Caco-2 (cell line): ENCODE data around the gene SRGAP3. TPM values are rescaled to one million over a fixed set of nuclear protein-coding genes. Genes with fewer than 3 reads are reported as not detected.

Experiments used
- BruUV-seq: library from RNA; stranded (reverse); fragments of 400-500 nt; replicated peaks from 2 replicates; lab custom pipeline; 2021; lab: Mats Ljungman, UMichigan
- CTCF ChIA-PET: fragments of 300-600 bp; sonication (Branson Sonifier 250); formaldehyde crosslinking; loops from one replicate; lab custom pipeline; 2022; ENCODE audit warnings: antibody characterized with exemption; lab: Charles Lee
- POLR2A ChIA-PET: fragments of 300-600 bp; sonication (Branson Sonifier 250); formaldehyde crosslinking; loops from one replicate; lab custom pipeline; 2022; ENCODE audit warnings: antibody characterized with exemption; lab: Charles Lee
- DNase-seq, 2 experiments: peaks; one replicate each; pipeline versions ENCODE4 v3.0.0 to v3.0.0-alpha.2; 2020 to 2022
- H3K27me3 ChIP-seq: replicated peaks from 2 replicates; pipeline ENCODE4 v1.6.0; 2011; ENCODE audit warnings: low read length; ENCODE audit not compliant: control insufficient read depth, insufficient read depth
- H3K36me3 ChIP-seq: 2 replicates; pipeline ENCODE4 v1.5.1; 2011; ENCODE audit warnings: low read length; ENCODE audit not compliant: control insufficient read depth, insufficient read depth
- H3K4me1 ChIP-seq: fragments of 250-450 bp; sonication (Bioruptor Pico); 2 replicates; pipeline ENCODE4 v1.5.1; 2020; ENCODE audit warnings: mild to moderate bottlenecking
- H3K4me3 ChIP-seq: 2 replicates; pipeline ENCODE4 v1.5.1; 2011; ENCODE audit warnings: low read depth, mild to moderate bottlenecking, control low read depth, low read length
- H3K9me3 ChIP-seq: fragments of 250-450 bp; sonication (Bioruptor Pico); 2 replicates; pipeline ENCODE4 v1.5.1; 2020; ENCODE audit warnings: mild to moderate bottlenecking, moderate library complexity
- H3K27ac Mint-ChIP-seq: one replicate; pipeline ENCODE4 v1.8.0; 2022; ENCODE audit warnings: mixed read lengths; ENCODE audit not compliant: unreplicated experiment
- H3K27me3 Mint-ChIP-seq: one replicate; pipeline ENCODE4 v1.8.0; 2022; ENCODE audit warnings: mixed read lengths; ENCODE audit not compliant: insufficient read depth, unreplicated experiment
- H3K36me3 Mint-ChIP-seq: one replicate; pipeline ENCODE4 v1.8.0; 2022; ENCODE audit warnings: mild to moderate bottlenecking, mixed read lengths; ENCODE audit not compliant: insufficient read depth, unreplicated experiment
- H3K4me1 Mint-ChIP-seq: one replicate; pipeline ENCODE4 v1.8.0; 2022; ENCODE audit warnings: low read depth, mixed read lengths; ENCODE audit not compliant: unreplicated experiment
- H3K4me3 Mint-ChIP-seq: one replicate; pipeline ENCODE4 v1.8.0; 2022; ENCODE audit warnings: mild to moderate bottlenecking, moderate library complexity, mixed read lengths; ENCODE audit not compliant: unreplicated experiment
- H3K9me3 Mint-ChIP-seq: one replicate; pipeline ENCODE4 v1.8.0; 2022; ENCODE audit warnings: mixed read lengths; ENCODE audit not compliant: unreplicated experiment
- CTCF ChIP-seq, 2 experiments: fragments of 200-600 bp in 1 of 2; IDR thresholded peaks; 1 replicate in 1 of 2; 2 replicates in 1 of 2; pipeline versions ENCODE4 v1.5.1 to v1.8.0; 2011 to 2022; ENCODE audit warnings: antibody characterized with exemption in 1 of 2, control low read depth in 1 of 2, inconsistent platforms in 1 of 2, low read depth in 1 of 2, low read length in 1 of 2, mild to moderate bottlenecking in 1 of 2, moderate library complexity in 1 of 2; ENCODE audit not compliant: insufficient read depth in 1 of 2, severe bottlenecking in 1 of 2, unreplicated experiment in 1 of 2
- intact Hi-C: fragments of 100-400 bp; cut with micrococcal nuclease; formaldehyde crosslinking; loops from one replicate; pipeline ENCODE4 v1.10.0; 2022; ENCODE audit not compliant: unreplicated experiment
- total RNA-seq: library from RNA; stranded (reverse); gene quantifications from 2 replicates; pipeline ENCODE4 v1.2.3, GENCODE V29; 2022

SRGAP3 gene
- total RNA-seq, 1 experiment from 2014 or later = 1.3 TPM

- no peak for DNase-seq
- ChIA-PET CTCF (interaction anchor here (0.7 kb wide), 1 partner anchor 13 kb away, joined by 3 read pairs; no protein-coding TSS in a partner anchor), POLR2A (no interaction called here)
- no peak for TF ChIP-seq CTCF (IDR thresholded peaks at IDR 0.05; ENCODE audit: insufficient read depth in 1 of 2, low read depth in 1 of 2, low read length in 1 of 2, severe bottlenecking in 1 of 2, unreplicated experiment in 1 of 2)
- Mint-ChIP-seq H3K36me3 (no peaks in the 10 kb centered on the region), H3K4me1 (peaks cover 11% of the 10 kb centered on the region), H3K27me3 (no peaks in the 10 kb centered on the region), H3K27ac (no peak overlapping the region), H3K9me3 (no peaks in the 10 kb centered on the region), H3K4me3 (no peak overlapping the region)
- intact Hi-C loops = no loop called here
- no peak overlapping the region for H3K4me3 ChIP-seq
- H3K27me3 ChIP-seq = no peaks in the 10 kb centered on the region
- no peaks in the 10 kb centered on the region for H3K36me3 ChIP-seq
- BruUV-seq = no TSS peak
- no peaks in the 10 kb centered on the region for H3K9me3 ChIP-seq
- 0 out of 2 replicates have a peak, but pooled peaks cover 3% of the 10 kb centered on the region for H3K4me1 ChIP-seq
These were observed 176.8 kb downstream of the SRGAP3 start for GRCh38 chr3:9072667-9073009.

GRCh38 chr3:9071936-9072666, 177.3 kb downstream of the SRGAP3 start:
- 0 out of 2 replicates have a peak, but pooled peaks cover under 1% of the 10 kb centered on the region for H3K4me1 ChIP-seq
- Mint-ChIP-seq H3K4me1 (peaks cover 9% of the 10 kb centered on the region), H3K27ac (no peak overlapping the region), H3K27me3 (no peaks in the 10 kb centered on the region), H3K36me3 (no peaks in the 10 kb centered on the region), H3K4me3 (no peak overlapping the region), H3K9me3 (no peaks in the 10 kb centered on the region)
- ChIA-PET POLR2A (no interaction called here), CTCF (no interaction called here)
- H3K9me3 ChIP-seq = no peaks in the 10 kb centered on the region
- H3K4me3 ChIP-seq = no peak overlapping the region
- no peaks in the 10 kb centered on the region for H3K27me3 ChIP-seq
- no peak for DNase-seq
- intact Hi-C loops = no loop called here
- no peak for TF ChIP-seq CTCF (IDR thresholded peaks at IDR 0.05; ENCODE audit: insufficient read depth in 1 of 2, low read depth in 1 of 2, low read length in 1 of 2, severe bottlenecking in 1 of 2, unreplicated experiment in 1 of 2)
- no TSS peak for BruUV-seq
- H3K36me3 ChIP-seq = no peaks in the 10 kb centered on the region

GRCh38 chr3:9070961-9071360, 178.5 kb downstream of the SRGAP3 start:
- BruUV-seq = no TSS peak
- no peak for TF ChIP-seq CTCF (IDR thresholded peaks at IDR 0.05; ENCODE audit: insufficient read depth in 1 of 2, low read depth in 1 of 2, low read length in 1 of 2, severe bottlenecking in 1 of 2, unreplicated experiment in 1 of 2)
- intact Hi-C loops = no loop called here

More at GRCh38 chr3:9070961-9071360, 178.5 kb downstream of the SRGAP3 start:
- Mint-ChIP-seq H3K9me3 (no peaks in the 10 kb centered on the region), H3K27ac (no peak overlapping the region), H3K4me1 (peaks cover 6% of the 10 kb centered on the region), H3K36me3 (no peaks in the 10 kb centered on the region), H3K4me3 (no peak overlapping the region), H3K27me3 (no peaks in the 10 kb centered on the region)
- ChIA-PET POLR2A (no interaction called here), CTCF (no interaction called here)
- H3K4me1 ChIP-seq = no peaks in the 10 kb centered on the region
- no peaks in the 10 kb centered on the region for H3K36me3 ChIP-seq
- no peaks in the 10 kb centered on the region for H3K27me3 ChIP-seq
- DNase-seq = no peak
- H3K9me3 ChIP-seq = no peaks in the 10 kb centered on the region
- no peak overlapping the region for H3K4me3 ChIP-seq
